ENCODE data around the gene PALLD. TPM values are rescaled to one million over a fixed set of nuclear protein-coding genes. Genes with fewer than 3 reads are reported as not detected.

Gene PALLD
- polyA plus RNA-seq, 1 donor (not counting 4 experiments of a cell fraction or from before 2014, with no cell fraction given): 136 TPM

DNA sequence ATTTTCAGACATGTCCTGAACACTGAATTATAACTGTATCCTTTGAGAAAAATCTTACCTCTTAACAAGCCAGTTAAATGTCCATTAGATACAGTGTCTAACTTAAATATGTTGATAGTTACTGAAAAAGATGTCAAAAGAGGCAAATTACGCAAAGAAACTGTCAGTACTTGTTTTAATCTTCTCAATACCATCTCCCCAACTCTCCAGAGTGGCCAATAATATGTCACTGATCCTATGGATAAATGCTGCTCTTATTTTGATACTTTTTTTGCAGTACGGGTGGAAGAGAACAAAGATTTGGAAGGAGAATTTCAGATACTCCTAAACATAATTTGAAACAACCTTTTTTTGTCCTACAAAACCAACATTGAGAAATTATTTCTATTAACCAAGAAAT, 320.5 kb downstream of the PALLD start:
- H3K4me3 ChIP-seq (ENCODE audit: control insufficient read depth in 2 of 3, extremely low read depth in 1 of 3, insufficient read depth in 2 of 3, low read depth in 1 of 3, low read length in 3 of 3): peak overlapping the region in 2 of 3 experiments; percentile 36 to 42
- peak overlapping the region; percentile 76 for H3K4me2 ChIP-seq (ENCODE audit: control insufficient read depth, extremely low read depth, insufficient read depth, low read depth, low read length)
- no peaks in the 10 kb centered on the region for H4K20me1 ChIP-seq (ENCODE audit: control insufficient read depth, extremely low read depth, insufficient read depth, low read length)
- no peak for DNase-seq (ENCODE audit: low read depth, low spot score)
- H3K79me2 ChIP-seq (ENCODE audit: control insufficient read depth, insufficient read depth, low read length): no peaks in the 10 kb centered on the region
- H3K9me1 ChIP-seq (ENCODE audit: control insufficient read depth, extremely low read depth, insufficient read depth, low read length): no peaks in the 10 kb centered on the region
- H3K4me1 ChIP-seq (ENCODE audit: control insufficient read depth, extremely low read depth, insufficient read depth, low read length): peaks cover 22% of the 10 kb centered on the region
- dilution Hi-C loops (cut with MboI; ENCODE audit: extremely low pct_ligation_motif_present, low sequenced_read_pairs): no loop called here
- no peaks in the 10 kb centered on the region for H3K36me3 ChIP-seq (ENCODE audit: control insufficient read depth in 2 of 2, extremely low read depth in 1 of 2, insufficient read depth in 2 of 2, low read length in 2 of 2)
- FAIRE-seq: no peak
- H3K27me3 ChIP-seq (ENCODE audit: control insufficient read depth, extremely low read depth, insufficient read depth, low read length): no peaks in the 10 kb centered on the region
- H3K27ac ChIP-seq (ENCODE audit: control insufficient read depth, insufficient read depth, low read length): no peak overlapping the region
- H2AFZ ChIP-seq (ENCODE audit: control insufficient read depth, low read length): peak overlapping the region; percentile 80
- no peaks in the 10 kb centered on the region for H3K9me3 ChIP-seq (ENCODE audit: control insufficient read depth, low read depth, low read length)
- TF ChIP-seq, protein P1, sequence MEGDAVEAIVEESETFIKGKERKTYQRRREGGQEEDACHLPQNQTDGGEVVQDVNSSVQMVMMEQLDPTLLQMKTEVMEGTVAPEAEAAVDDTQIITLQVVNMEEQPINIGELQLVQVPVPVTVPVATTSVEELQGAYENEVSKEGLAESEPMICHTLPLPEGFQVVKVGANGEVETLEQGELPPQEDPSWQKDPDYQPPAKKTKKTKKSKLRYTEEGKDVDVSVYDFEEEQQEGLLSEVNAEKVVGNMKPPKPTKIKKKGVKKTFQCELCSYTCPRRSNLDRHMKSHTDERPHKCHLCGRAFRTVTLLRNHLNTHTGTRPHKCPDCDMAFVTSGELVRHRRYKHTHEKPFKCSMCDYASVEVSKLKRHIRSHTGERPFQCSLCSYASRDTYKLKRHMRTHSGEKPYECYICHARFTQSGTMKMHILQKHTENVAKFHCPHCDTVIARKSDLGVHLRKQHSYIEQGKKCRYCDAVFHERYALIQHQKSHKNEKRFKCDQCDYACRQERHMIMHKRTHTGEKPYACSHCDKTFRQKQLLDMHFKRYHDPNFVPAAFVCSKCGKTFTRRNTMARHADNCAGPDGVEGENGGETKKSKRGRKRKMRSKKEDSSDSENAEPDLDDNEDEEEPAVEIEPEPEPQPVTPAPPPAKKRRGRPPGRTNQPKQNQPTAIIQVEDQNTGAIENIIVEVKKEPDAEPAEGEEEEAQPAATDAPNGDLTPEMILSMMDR (optimal IDR thresholded peaks at IDR 0.05 in 1 of 3, IDR thresholded peaks at IDR 0.05 in 1 of 3, conservative IDR thresholded peaks at IDR 0.05 in 1 of 3; ENCODE audit: extremely low read depth in 1 of 3, insufficient read depth in 2 of 3, low read length in 3 of 3): no peak
- peak overlapping the region; percentile 36 for H3K9ac ChIP-seq (ENCODE audit: control insufficient read depth, extremely low read depth, insufficient read depth, low read length)

DNA sequence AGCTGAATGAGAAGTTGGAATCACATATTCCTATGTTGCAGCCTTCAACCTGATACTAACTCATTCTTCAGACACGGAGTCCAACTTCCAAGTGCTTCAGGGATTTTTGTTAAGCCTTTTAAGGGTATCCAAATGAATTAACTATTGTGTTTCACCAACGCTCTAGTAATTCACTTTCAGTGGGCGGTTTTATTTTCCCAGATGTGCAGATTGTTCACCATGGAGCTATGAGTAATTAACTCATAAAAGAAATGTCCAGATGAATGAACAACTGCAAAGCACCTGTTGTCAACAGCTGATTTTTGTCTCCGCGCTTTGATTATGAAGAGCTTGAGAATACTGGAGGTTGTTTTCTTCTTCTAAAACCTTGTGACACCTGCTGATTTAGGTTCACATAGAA, 325.6 kb downstream of the PALLD start:
- no peaks in the 10 kb centered on the region for H3K27me3 ChIP-seq (ENCODE audit: control insufficient read depth, extremely low read depth, insufficient read depth, low read length)
- no peak overlapping the region for H3K27ac ChIP-seq (ENCODE audit: control insufficient read depth, insufficient read depth, low read length)
- H3K79me2 ChIP-seq (ENCODE audit: control insufficient read depth, insufficient read depth, low read length): no peaks in the 10 kb centered on the region
- FAIRE-seq: no peak
- no peaks in the 10 kb centered on the region for H3K4me1 ChIP-seq (ENCODE audit: control insufficient read depth, extremely low read depth, insufficient read depth, low read length)
- H3K9me3 ChIP-seq (ENCODE audit: control insufficient read depth, low read depth, low read length): no peaks in the 10 kb centered on the region
- H3K9me1 ChIP-seq (ENCODE audit: control insufficient read depth, extremely low read depth, insufficient read depth, low read length): no peaks in the 10 kb centered on the region
- H2AFZ ChIP-seq (ENCODE audit: control insufficient read depth, low read length): no peak overlapping the region
- H3K36me3 ChIP-seq (ENCODE audit: control insufficient read depth in 2 of 2, extremely low read depth in 1 of 2, insufficient read depth in 2 of 2, low read length in 2 of 2): no peaks in the 10 kb centered on the region
- no peak overlapping the region for H3K9ac ChIP-seq (ENCODE audit: control insufficient read depth, extremely low read depth, insufficient read depth, low read length)
- H4K20me1 ChIP-seq (ENCODE audit: control insufficient read depth, extremely low read depth, insufficient read depth, low read length): no peaks in the 10 kb centered on the region
- no peak for TF ChIP-seq EZH2 (IDR thresholded peaks at IDR 0.05; ENCODE audit: low read length)
- TF ChIP-seq, protein P1 (optimal IDR thresholded peaks at IDR 0.05 in 1 of 3, IDR thresholded peaks at IDR 0.05 in 1 of 3, conservative IDR thresholded peaks at IDR 0.05 in 1 of 3; ENCODE audit: extremely low read depth in 1 of 3, insufficient read depth in 2 of 3, low read length in 3 of 3): no peak
- DNase-seq (ENCODE audit: low read depth, low spot score): no peak
- H3K4me2 ChIP-seq (ENCODE audit: control insufficient read depth, extremely low read depth, insufficient read depth, low read depth, low read length): no peak overlapping the region
- dilution Hi-C loops (cut with MboI; ENCODE audit: extremely low pct_ligation_motif_present, low sequenced_read_pairs): no loop called here
- no peak overlapping the region for H3K4me3 ChIP-seq (ENCODE audit: control insufficient read depth in 2 of 3, extremely low read depth in 1 of 3, insufficient read depth in 2 of 3, low read depth in 1 of 3, low read length in 3 of 3)

Measured in keratinocyte (primary cell).